KMS-11 (cell line): Measurements from ENCODE around the gene TSPAN18.

Experiments
- H2AFZ ChIP-seq: fragments of 200-600 bp; sonication (generic); 2 replicates; pipeline ENCODE4 v1.6.1; 2016; ENCODE audit warnings: antibody characterized with exemption, mixed run types, low read depth
- H3K27ac ChIP-seq: fragments of 200-600 bp; sonication (generic); 2 replicates; pipeline ENCODE4 v1.6.1; 2016; ENCODE audit warnings: mild to moderate bottlenecking, mixed run types
- H3K27me3 ChIP-seq: fragments of 200-600 bp; sonication (generic); 2 replicates; pipeline ENCODE4 v1.6.1; 2017; ENCODE audit warnings: mild to moderate bottlenecking, low read depth, mixed run types, moderate library complexity; ENCODE audit not compliant: insufficient read depth
- H3K36me3 ChIP-seq: fragments of 200-600 bp; sonication (generic); 2 replicates; pipeline ENCODE4 v1.6.1; 2017; ENCODE audit warnings: mild to moderate bottlenecking, mixed run types; ENCODE audit not compliant: insufficient read depth
- H3K4me1 ChIP-seq: fragments of 200-600 bp; sonication (generic); 2 replicates; pipeline ENCODE4 v1.6.1; 2016; ENCODE audit warnings: mild to moderate bottlenecking, low read depth, mixed run types; ENCODE audit not compliant: poor library complexity, severe bottlenecking
- H3K4me2 ChIP-seq: fragments of 200-600 bp; sonication (generic); 2 replicates; pipeline ENCODE4 v1.7.0; 2016; ENCODE audit warnings: mild to moderate bottlenecking, mixed run types
- H3K4me3 ChIP-seq: fragments of 200-600 bp; sonication (generic); IDR thresholded peaks from 2 replicates; pipeline ENCODE4 v1.6.1; 2017; ENCODE audit warnings: low read depth, low read length, mixed read lengths; ENCODE audit not compliant: insufficient read depth
- H3K79me2 ChIP-seq: fragments of 200-600 bp; sonication (generic); 2 replicates; pipeline ENCODE4 v1.6.1; 2016; ENCODE audit warnings: low read depth, mixed run types; ENCODE audit not compliant: insufficient read depth
- H3K9ac ChIP-seq: fragments of 200-600 bp; sonication (generic); 2 replicates; pipeline ENCODE4 v1.6.1; 2016; ENCODE audit warnings: mild to moderate bottlenecking, mixed run types
- H4K20me1 ChIP-seq: fragments of 200-600 bp; sonication (generic); 2 replicates; pipeline ENCODE4 v1.6.1; 2016; ENCODE audit warnings: mild to moderate bottlenecking, mixed run types; ENCODE audit not compliant: insufficient read depth
- CTCF ChIP-seq: fragments of 200-600 bp; sonication (generic); conservative IDR thresholded peaks from 2 replicates; pipeline ENCODE4 v1.6.1; 2017; ENCODE audit warnings: low read depth, mild to moderate bottlenecking, antibody characterized with exemption, low read length, moderate library complexity, mixed read lengths

The TSPAN18 gene

GRCh38 chr11:44802347-44802746 is 75.6 kb downstream of the TSPAN18 start:
- no peak for TF ChIP-seq CTCF
- H3K4me1 ChIP-seq: peaks cover 3% of the 10 kb centered on the region
- no peak overlapping the region for H3K4me3 ChIP-seq

GRCh38 chr11:44803009-44803408 is 76.2 kb downstream of the TSPAN18 start:
- H3K79me2 ChIP-seq: no peaks in the 10 kb centered on the region
- H3K27ac ChIP-seq: no peak overlapping the region
- no peak overlapping the region for H3K4me2 ChIP-seq
- H3K4me3 ChIP-seq: no peak overlapping the region
- no peaks in the 10 kb centered on the region for H3K27me3 ChIP-seq
- no peak for TF ChIP-seq CTCF
- no peaks in the 10 kb centered on the region for H3K36me3 ChIP-seq
- no peaks in the 10 kb centered on the region for H4K20me1 ChIP-seq
- peaks cover 3% of the 10 kb centered on the region for H3K4me1 ChIP-seq
- H3K9ac ChIP-seq: no peak overlapping the region
- H2AFZ ChIP-seq: no peak overlapping the region

More at GRCh38 chr11:44802347-44802746, 75.6 kb downstream of the TSPAN18 start:
- Histone ChIP-seq H3K9ac (no peak overlapping the region), H3K27me3 (no peaks in the 10 kb centered on the region), H3K79me2 (no peaks in the 10 kb centered on the region), H2AFZ (no peak overlapping the region), H3K36me3 (no peaks in the 10 kb centered on the region), H3K4me2 (no peak overlapping the region), H4K20me1 (no peaks in the 10 kb centered on the region), H3K27ac (no peak overlapping the region)

- Histone ChIP-seq H3K4me2 (no peak overlapping the region), H3K4me3 (no peak overlapping the region), H3K36me3 (no peaks in the 10 kb centered on the region), H3K79me2 (no peaks in the 10 kb centered on the region), H3K27me3 (no peaks in the 10 kb centered on the region), H3K4me1 (peaks cover 3% of the 10 kb centered on the region), H4K20me1 (no peaks in the 10 kb centered on the region), H3K27ac (no peak overlapping the region), H2AFZ (no peak overlapping the region), H3K9ac (no peak overlapping the region)
- no peak for TF ChIP-seq CTCF
Observed at GRCh38 chr11:44804449-44805437, 78.0 kb downstream of the TSPAN18 start.

- H3K27me3 ChIP-seq: no peaks in the 10 kb centered on the region
- no peaks in the 10 kb centered on the region for H4K20me1 ChIP-seq
- no peak overlapping the region for H3K27ac ChIP-seq
- H2AFZ ChIP-seq: no peak overlapping the region
- H3K9ac ChIP-seq: no peak overlapping the region
- H3K4me1 ChIP-seq: peaks cover 3% of the 10 kb centered on the region
- no peak overlapping the region for H3K4me2 ChIP-seq
- H3K79me2 ChIP-seq: no peaks in the 10 kb centered on the region
- TF ChIP-seq CTCF: no peak
- no peak overlapping the region for H3K4me3 ChIP-seq
- H3K36me3 ChIP-seq: no peaks in the 10 kb centered on the region
Observed at GRCh38 chr11:44805596-44805995, 78.8 kb downstream of the TSPAN18 start.
